Measurements from ENCODE around the gene PIAS4. TPM values are rescaled to one million over a fixed set of nuclear protein-coding genes. Genes with fewer than 3 reads are reported as not detected.
A peak's percentile ranks its signal among the peaks of the same experiment; 100 is the strongest.

PIAS4 gene
- total and polyA plus RNA-seq, 9 of the 15 experiments (the other 6 are each of a cell fraction or from before 2014, with no cell fraction given): 0.27 to 34.9 (median 14.4) TPM

- H3K27me3 ChIP-seq (ENCODE audit: control insufficient read depth in 2 of 2, insufficient read depth in 2 of 2, low read length in 2 of 2): no peaks in the 10 kb centered on the region
- POLR2A ChIA-PET: interaction anchor here (0.5 kb wide), 2 partner anchors 21 to 910 kb away, joined by 3 read pairs; partner anchors contain the start of gene EEF2
- no peaks in the 10 kb centered on the region for H3K9me1 ChIP-seq (ENCODE audit: control insufficient read depth, insufficient read depth, low read length)
- no peak overlapping the region for H3K4me2 ChIP-seq (ENCODE audit: insufficient read depth, low read length)
- FAIRE-seq (no peak), DNase-seq (ENCODE audit: extremely low read depth in 1 of 4, low spot score in 3 of 4) (peak in 1 of 4 experiments; percentile 28), ATAC-seq (no peak)
- no TSS peak for BruUV-seq (replicated peaks)
- CTCF ChIA-PET (ENCODE audit: low intra/inter-chr PET ratio): no interaction called here
- peaks cover 24% of the 10 kb centered on the region for H3K79me2 ChIP-seq (ENCODE audit: control insufficient read depth, insufficient read depth, low read length)
- TF ChIP-seq ZNF280B (CRISPR knock-in tag; IDR thresholded peaks at IDR 0.05) (no peak), PURB (CRISPR knock-in tag; IDR thresholded peaks at IDR 0.05; ENCODE audit: low read depth) (no peak), FOXA3 (CRISPR knock-in tag; conservative IDR thresholded peaks at IDR 0.05 in 1 of 2, IDR thresholded peaks at IDR 0.05 in 1 of 2) (no peak), SAP30 (IDR thresholded peaks at IDR 0.05; ENCODE audit: borderline replicate concordance, insufficient read depth, low read depth, low read length, poor library complexity, severe bottlenecking) (no peak), POLR2G (IDR thresholded peaks at IDR 0.05; ENCODE audit: low read depth, low read length) (0 out of 2 replicates have a peak, but pooled peaks have one; percentile 18), RFX1 (IDR thresholded peaks at IDR 0.05) (no peak), RBFOX2 (IDR thresholded peaks at IDR 0.05; ENCODE audit: low read depth, low read length) (peak; percentile 33; the same call in 1 of the 2 replicates), NFE2 (IDR thresholded peaks at IDR 0.05; ENCODE audit: low read depth) (no peak), XRCC3 (IDR thresholded peaks at IDR 0.05) (no peak), TRIM28 (IDR thresholded peaks at IDR 0.05) (no peak), KAT2B (IDR thresholded peaks at IDR 0.05; ENCODE audit: low read depth, low read length) (no peak), ATF4 (CRISPR knock-in tag; IDR thresholded peaks at IDR 0.05) (no peak), SP2 (IDR thresholded peaks at IDR 0.05; ENCODE audit: extremely low read depth, low read depth, low read length, poor library complexity, severe bottlenecking) (no peak), EGR1 (conservative IDR thresholded peaks at IDR 0.05) (0 out of 2 replicates have a peak, but pooled peaks have one; percentile 27), HNRNPUL1 (IDR thresholded peaks at IDR 0.05; ENCODE audit: low read length) (no peak), ZNF717 (CRISPR knock-in tag; IDR thresholded peaks at IDR 0.05) (no peak), TEAD4 (IDR thresholded peaks at IDR 0.05; ENCODE audit: low read length) (no peak), TEAD4 (CRISPR knock-in tag; IDR thresholded peaks at IDR 0.05; ENCODE audit: borderline replicate concordance) (no peak), ZNF696 (CRISPR knock-in tag; conservative IDR thresholded peaks at IDR 0.05) (no peak)
- H3K9me3 ChIP-seq (replicated peaks; ENCODE audit: control insufficient read depth, insufficient read depth, low read depth, low read length): no peaks in the 10 kb centered on the region
- peaks cover 9 to 23% of the 10 kb centered on the region in 2 experiments for H3K4me1 ChIP-seq (replicated peaks in 1 of 2; ENCODE audit: control insufficient read depth in 2 of 2, insufficient read depth in 2 of 2, low read length in 2 of 2)
- peaks cover 2% of the 10 kb centered on the region for H4K20me1 ChIP-seq (replicated peaks; ENCODE audit: control insufficient read depth, insufficient read depth, low read length)
- H3K36me3 ChIP-seq (ENCODE audit: control insufficient read depth, insufficient read depth, low read length): peaks cover 85% of the 10 kb centered on the region; the same call in 2 of the 3 replicates
- WGBS (ENCODE audit: insufficient coverage, low coverage, missing lambda C conversion rate): 96% methylated on average over 23 of the region's 60 CpGs
- no peak overlapping the region for H2AFZ ChIP-seq (ENCODE audit: low read depth, low read length)
- intact Hi-C loops (cut with micrococcal nuclease) (no loop called here), in situ Hi-C loops (cut with MboI) (no loop called here)
- no peak overlapping the region for H3K27ac ChIP-seq (ENCODE audit: extremely low read depth, low read depth, low read length)
- H3K9ac ChIP-seq (ENCODE audit: insufficient read depth in 1 of 2, low read depth in 2 of 2, low read length in 2 of 2): no peak overlapping the region
- H3K4me3 ChIP-seq: no peak overlapping the region
Observed at GRCh38 chr19:3964256-3965194, 43.0 kb upstream of the PIAS4 start.
